HCT116 (cell line): ENCODE measurements around the gene RAD21L1. TPM values are rescaled to one million over a fixed set of nuclear protein-coding genes. Genes with fewer than 3 reads are reported as not detected.
"Not testable (repeated sequence)": the region's sequence is repeated elsewhere in the genome, so short reads cannot be mapped to it uniquely, and the experiment has no call there.

Experiments
- ATAC-seq: fragments of 200-7000 bp; cut with Tn5 transposase; 2 replicates; pipeline ENCODE4 v1.9.1; 2020; ENCODE audit warnings: mild to moderate bottlenecking, moderate library complexity
- BruUV-seq: library from RNA; stranded (reverse); fragments of 400-500 nt; replicated peaks from 2 replicates; lab custom pipeline; 2021; lab: Mats Ljungman, UMichigan
- CTCF ChIA-PET: fragments of 300-600 bp; sonication (Branson Sonifier 250); formaldehyde crosslinking; loops from one replicate; lab custom pipeline; 2021; ENCODE audit warnings: antibody characterized with exemption; lab: Charles Lee
- POLR2A ChIA-PET: fragments of 300-600, 350-600 bp; sonication (Branson Sonifier 250); formaldehyde crosslinking; loops from one replicate; lab custom pipeline; 2021; ENCODE audit warnings: antibody characterized with exemption; lab: Charles Lee
- RAD21 ChIA-PET, 2 experiments: fragments of 300-600 bp; sonication (Branson Sonifier 250); formaldehyde crosslinking; loops; one replicate each; lab custom pipeline; 2023; ENCODE audit warnings: low total read pairs in 2 of 2; ENCODE audit not compliant: uncharacterized antibody in 2 of 2, unreplicated experiment in 2 of 2, low non-redundant PET in 1 of 2; lab: Charles Lee
- DNase-seq: peaks from one replicate; pipeline ENCODE4 v3.0.0-alpha.2; 2010; ENCODE audit warnings: low read depth, low spot score
- H2AFZ ChIP-seq: fragments of 200-600 bp; shearing (Covaris generic), sonication (generic); 2 replicates; pipeline ENCODE4 v1.6.1; 2017; ENCODE audit warnings: low read depth, mixed run types, mixed read lengths, antibody characterized with exemption, low read length; ENCODE audit not compliant: poor library complexity, severe bottlenecking
- H3K27ac ChIP-seq: 2 replicates; pipeline ENCODE4 v1.5.1; 2012; ENCODE audit warnings: low read depth, low read length
- H3K27me3 ChIP-seq: fragments of 200-600 bp; sonication (generic); 2 replicates; pipeline ENCODE4 v1.6.1; 2016; ENCODE audit warnings: mixed run types, low read length, mixed read lengths; ENCODE audit not compliant: insufficient read depth
- H3K36me3 ChIP-seq, 2 experiments: fragments of 200-500 bp in 1 of 2; fragments of 200-600 bp in 1 of 2; sonication (Bioruptor generic) in 1 of 2; sonication (generic) in 1 of 2; 2 replicates each; pipeline versions ENCODE4 v1.5.1 to v1.6.1; 2014 to 2016; ENCODE audit warnings: low read length in 2 of 2, inconsistent platforms in 1 of 2, mixed read lengths in 1 of 2, mixed run types in 1 of 2; ENCODE audit not compliant: insufficient read depth in 2 of 2, control insufficient read depth in 1 of 2
- H3K4me1 ChIP-seq, 2 experiments: fragments of 200-600 bp in 1 of 2; sonication (generic) in 1 of 2; 2 replicates each; pipeline versions ENCODE4 v1.5.1 to v1.6.1; 2012 to 2017; ENCODE audit warnings: low read length in 2 of 2, inconsistent platforms in 1 of 2, mild to moderate bottlenecking in 1 of 2, mixed read lengths in 1 of 2, mixed run types in 1 of 2, moderate library complexity in 1 of 2; ENCODE audit not compliant: insufficient read depth in 2 of 2, control insufficient read depth in 1 of 2
- H3K4me2 ChIP-seq: fragments of 200-600 bp; sonication (generic); 2 replicates; pipeline ENCODE4 v1.6.1; 2017; ENCODE audit warnings: mixed run types, low read length, mixed read lengths
- H3K4me3 ChIP-seq, 2 experiments: fragments of 200-600 bp in 1 of 2; sonication (generic) in 1 of 2; replicated peaks in 1 of 2; 2 replicates each; pipeline ENCODE4 v1.5.1; 2011 to 2016; ENCODE audit warnings: low read length in 2 of 2, control low read depth in 1 of 2, low read depth in 1 of 2, mild to moderate bottlenecking in 1 of 2, mixed read lengths in 1 of 2, mixed run types in 1 of 2
- H3K79me2 ChIP-seq: fragments of 200-600 bp; sonication (generic); 2 replicates; pipeline ENCODE4 v1.6.1; 2017; ENCODE audit warnings: mild to moderate bottlenecking, mixed run types, low read length, moderate library complexity, mixed read lengths; ENCODE audit not compliant: insufficient read depth
- H3K9ac ChIP-seq: fragments of 200-600 bp; sonication (generic); 2 replicates; pipeline ENCODE4 v1.6.1; 2016; ENCODE audit warnings: low read length, mixed read lengths
- H3K9me2 ChIP-seq: fragments of 200-600 bp; sonication (generic), shearing (Covaris generic); 2 replicates; pipeline ENCODE4 v1.6.1; 2017; ENCODE audit warnings: mixed run types, mild to moderate bottlenecking, moderate library complexity; ENCODE audit not compliant: insufficient read depth
- H3K9me3 ChIP-seq, 2 experiments: fragments of 200-500 bp in 1 of 2; fragments of 200-600 bp in 1 of 2; sonication (Bioruptor generic) in 1 of 2; sonication (generic) in 1 of 2; 2 replicates each; pipeline ENCODE4 v1.6.1; 2014 to 2017; ENCODE audit warnings: low read length in 2 of 2, mixed read lengths in 2 of 2, inconsistent platforms in 1 of 2, low read depth in 1 of 2, mild to moderate bottlenecking in 1 of 2, mixed run types in 1 of 2, moderate library complexity in 1 of 2; ENCODE audit not compliant: control insufficient read depth in 1 of 2, insufficient read depth in 1 of 2
- H4K20me1 ChIP-seq: fragments of 200-600 bp; sonication (generic), shearing (Covaris generic); 2 replicates; pipeline ENCODE4 v1.6.1; 2017; ENCODE audit warnings: mixed run types, mild to moderate bottlenecking, moderate library complexity; ENCODE audit not compliant: insufficient read depth
- CBX3 ChIP-seq: IDR thresholded peaks from 2 replicates; pipeline ENCODE4 v1.6.1; 2012; ENCODE audit warnings: low read depth
- CEBPB ChIP-seq: IDR thresholded peaks from 2 replicates; pipeline ENCODE4 v1.6.1; 2012; ENCODE audit warnings: low read depth
- EGR1 ChIP-seq: IDR thresholded peaks from 2 replicates; pipeline ENCODE4 v1.6.1; 2012; ENCODE audit warnings: low read depth
- ELF1 ChIP-seq: IDR thresholded peaks from 2 replicates; pipeline ENCODE4 v1.6.1; 2012; ENCODE audit warnings: low read depth, borderline replicate concordance
- JUND ChIP-seq: IDR thresholded peaks from 2 replicates; pipeline ENCODE4 v1.6.1; 2012
- POLR2A ChIP-seq: IDR thresholded peaks from 2 replicates; pipeline ENCODE4 v1.7.0; 2011; ENCODE audit warnings: borderline replicate concordance; ENCODE audit not compliant: insufficient read depth, insufficient read length; ENCODE audit errors: extremely low read depth
- SP1 ChIP-seq: IDR thresholded peaks from 2 replicates; pipeline ENCODE4 v1.6.1; 2012; ENCODE audit warnings: low read depth
- SRF ChIP-seq: IDR thresholded peaks from 2 replicates; pipeline ENCODE4 v1.6.1; 2012; ENCODE audit warnings: low read depth
- YY1 ChIP-seq: IDR thresholded peaks from 2 replicates; pipeline ENCODE4 v1.6.1; 2011; ENCODE audit warnings: low read length, low read depth, moderate library complexity, mild to moderate bottlenecking; ENCODE audit not compliant: insufficient replicate concordance; ENCODE audit errors: extremely low read depth
- ZBTB33 ChIP-seq: IDR thresholded peaks from 2 replicates; pipeline ENCODE4 v1.6.1; 2011; ENCODE audit warnings: mild to moderate bottlenecking, low read length, moderate library complexity; ENCODE audit not compliant: insufficient replicate concordance; ENCODE audit errors: extremely low read depth
- ZFX ChIP-seq: fragments of 450-650 bp; IDR thresholded peaks from 2 replicates; pipeline ENCODE4 v1.6.1; 2017
- intact Hi-C: fragments of 100-400 bp; cut with micrococcal nuclease; formaldehyde crosslinking; loops from 2 replicates; pipeline ENCODE4 v1.10.0; 2022
- total RNA-seq: library from RNA; stranded (reverse); gene quantifications from one replicate; pipeline ENCODE4 v1.2.1, GENCODE V29; 2021; ENCODE audit not compliant: unreplicated experiment
- TF ChIP-seq, protein P1 (sequence below), 3 experiments: fragments of 200-600 bp in 1 of 3; sonication (generic) in 1 of 3; IDR thresholded peaks in 2 of 3; conservative IDR thresholded peaks in 1 of 3; 2 replicates each; pipeline ENCODE4 v1.5.1; 2012 to 2017; ENCODE audit warnings: low read depth in 2 of 3, low read length in 2 of 3, antibody characterized with exemption in 1 of 3, borderline replicate concordance in 1 of 3, control low read depth in 1 of 3, mild to moderate bottlenecking in 1 of 3, mixed read lengths in 1 of 3, mixed run types in 1 of 3, moderate library complexity in 1 of 3; ENCODE audit not compliant: insufficient read depth in 1 of 3

RAD21L1 gene
- total RNA-seq, 1 experiment from 2014 or later, result 0.17 TPM

DNA sequence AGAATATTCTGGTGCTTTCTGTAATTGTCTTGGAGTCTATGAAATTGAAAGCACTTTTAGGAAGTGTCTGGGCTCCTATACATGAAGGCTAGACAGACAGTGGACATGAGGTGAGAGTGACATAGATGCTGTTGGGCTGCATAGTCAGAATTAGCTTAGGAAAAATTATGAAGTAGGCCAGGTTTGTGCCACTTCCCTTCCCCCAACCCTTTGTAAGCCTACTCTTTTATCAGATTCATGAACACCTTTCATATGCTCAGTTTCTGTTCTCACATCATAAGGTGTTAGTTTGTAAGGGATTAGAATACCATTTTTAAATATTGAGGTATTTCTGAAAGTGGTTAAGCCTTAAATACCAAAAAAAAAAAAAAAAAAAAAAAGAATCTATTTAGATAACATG is 21.8 kb downstream of the RAD21L1 start:
- Histone ChIP-seq H3K79me2 (no peaks in the 10 kb centered on the region), H3K4me3 (no peak overlapping the region), H3K27ac (no peak overlapping the region), H3K4me1 (no peaks in the 10 kb centered on the region), H3K9ac (no peak overlapping the region), H4K20me1 (no peaks in the 10 kb centered on the region), H3K36me3 (no peaks in the 10 kb centered on the region), H2AFZ (peak overlapping the region; percentile 20), H3K27me3 (no peaks in the 10 kb centered on the region), H3K9me3 (no peaks in the 10 kb centered on the region), H3K9me2 (no peaks in the 10 kb centered on the region), H3K4me2 (no peak overlapping the region)
- POLR2A ChIA-PET, result no interaction called here
- TF ChIP-seq EGR1, result no peak
- TF ChIP-seq JUND, result no peak
- no peak for TF ChIP-seq CEBPB
- no peak for TF ChIP-seq POLR2A
- no peak for TF ChIP-seq CBX3
- ATAC-seq (no peak), DNase-seq (no peak)
- RAD21 ChIA-PET, result no interaction called here
- BruUV-seq, result no TSS peak
- intact Hi-C loops, result no loop called here
- CTCF ChIA-PET, result interaction anchor here (1.4 kb wide), 1 partner anchor 20 kb away, joined by 3 read pairs; no protein-coding TSS in a partner anchor

DNA sequence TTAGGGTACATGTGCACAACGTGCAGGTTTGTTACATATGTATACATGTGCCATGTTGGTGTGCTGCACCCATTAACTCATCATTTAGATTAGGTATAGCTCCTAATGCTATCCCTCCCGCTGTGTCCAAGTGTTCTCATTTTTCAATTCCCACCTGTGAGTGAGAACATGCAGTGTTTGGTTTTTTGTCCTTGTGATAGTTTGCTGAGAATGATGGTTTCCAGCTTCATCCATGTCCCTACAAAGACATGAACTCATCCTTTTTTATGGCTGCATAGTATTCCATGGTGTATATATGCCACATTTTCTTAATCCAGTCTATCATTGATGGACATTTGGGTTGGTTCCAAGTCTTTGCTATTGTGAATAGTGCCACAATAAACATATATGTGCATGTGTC is 24.4 kb downstream of the RAD21L1 start:
- H3K9me2 ChIP-seq, H4K20me1 ChIP-seq, DNase-seq, H3K36me3 ChIP-seq, BruUV-seq, H3K79me2 ChIP-seq, H3K9ac ChIP-seq, H3K27ac ChIP-seq, CTCF ChIA-PET, ATAC-seq, intact Hi-C loops, POLR2A ChIA-PET, H3K4me1 ChIP-seq, H3K27me3 ChIP-seq, H2AFZ ChIP-seq, H3K4me2 ChIP-seq, H3K4me3 ChIP-seq, H3K9me3 ChIP-seq, RAD21 ChIA-PET: not testable (repeated sequence)

DNA sequence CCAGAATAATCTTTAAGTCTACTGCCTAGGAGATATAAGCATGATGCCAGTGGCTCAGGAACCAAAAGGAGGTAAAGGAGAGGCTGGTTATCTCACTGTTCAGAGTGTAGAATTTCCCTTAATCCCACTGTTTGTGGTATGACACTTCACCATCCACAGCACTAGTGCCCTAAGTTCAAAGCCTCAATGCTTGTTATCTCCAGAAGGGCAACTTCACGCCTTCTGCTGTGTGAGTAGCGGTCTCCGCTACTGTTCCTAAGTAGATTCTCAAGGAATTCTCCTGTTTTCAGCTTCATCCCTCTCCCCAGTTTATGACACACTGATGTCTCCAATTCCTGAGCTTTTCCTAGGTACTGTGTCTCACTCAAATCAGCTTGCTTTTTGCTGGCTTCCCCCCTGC is 26.6 kb downstream of the RAD21L1 start:
- H3K27ac ChIP-seq, result no peak overlapping the region
- no peaks in the 10 kb centered on the region for H3K9me3 ChIP-seq
- intact Hi-C loops, result no loop called here
- H3K79me2 ChIP-seq, result no peaks in the 10 kb centered on the region
- ChIA-PET CTCF (no interaction called here), POLR2A (no interaction called here), RAD21 (no interaction called here)
- no peaks in the 10 kb centered on the region for H3K36me3 ChIP-seq
- no peak for DNase-seq
- H3K9me2 ChIP-seq, result no peaks in the 10 kb centered on the region
- no peak overlapping the region for H3K4me3 ChIP-seq
- no peaks in the 10 kb centered on the region for H4K20me1 ChIP-seq
- no TSS peak for BruUV-seq
- H3K4me1 ChIP-seq, result no peaks in the 10 kb centered on the region
- H2AFZ ChIP-seq, result no peak overlapping the region
- no peaks in the 10 kb centered on the region for H3K27me3 ChIP-seq
- H3K9ac ChIP-seq, result no peak overlapping the region
- H3K4me2 ChIP-seq, result no peak overlapping the region
- ATAC-seq, result no peak
- TF ChIP-seq ELF1, result no peak
- no peak for TF ChIP-seq CEBPB
- TF ChIP-seq SRF, result no peak
- no peak for TF ChIP-seq ZBTB33
- no peak for TF ChIP-seq YY1
- TF ChIP-seq, protein P1, sequence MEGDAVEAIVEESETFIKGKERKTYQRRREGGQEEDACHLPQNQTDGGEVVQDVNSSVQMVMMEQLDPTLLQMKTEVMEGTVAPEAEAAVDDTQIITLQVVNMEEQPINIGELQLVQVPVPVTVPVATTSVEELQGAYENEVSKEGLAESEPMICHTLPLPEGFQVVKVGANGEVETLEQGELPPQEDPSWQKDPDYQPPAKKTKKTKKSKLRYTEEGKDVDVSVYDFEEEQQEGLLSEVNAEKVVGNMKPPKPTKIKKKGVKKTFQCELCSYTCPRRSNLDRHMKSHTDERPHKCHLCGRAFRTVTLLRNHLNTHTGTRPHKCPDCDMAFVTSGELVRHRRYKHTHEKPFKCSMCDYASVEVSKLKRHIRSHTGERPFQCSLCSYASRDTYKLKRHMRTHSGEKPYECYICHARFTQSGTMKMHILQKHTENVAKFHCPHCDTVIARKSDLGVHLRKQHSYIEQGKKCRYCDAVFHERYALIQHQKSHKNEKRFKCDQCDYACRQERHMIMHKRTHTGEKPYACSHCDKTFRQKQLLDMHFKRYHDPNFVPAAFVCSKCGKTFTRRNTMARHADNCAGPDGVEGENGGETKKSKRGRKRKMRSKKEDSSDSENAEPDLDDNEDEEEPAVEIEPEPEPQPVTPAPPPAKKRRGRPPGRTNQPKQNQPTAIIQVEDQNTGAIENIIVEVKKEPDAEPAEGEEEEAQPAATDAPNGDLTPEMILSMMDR (IDR thresholded peaks at IDR 0.05 in 2 of 3, conservative IDR thresholded peaks at IDR 0.05 in 1 of 3; ENCODE audit: borderline replicate concordance in 1 of 3, insufficient read depth in 1 of 3, low read depth in 2 of 3, low read length in 2 of 3), result no peak
- no peak for TF ChIP-seq ZFX
- no peak for TF ChIP-seq SP1
